ENCODE results near the gene PRRC2A.

GRCh38 chr6:31676322-31676903 lies 55.9 kb downstream of the PRRC2A start:
- TF ChIP-seq, protein P1, sequence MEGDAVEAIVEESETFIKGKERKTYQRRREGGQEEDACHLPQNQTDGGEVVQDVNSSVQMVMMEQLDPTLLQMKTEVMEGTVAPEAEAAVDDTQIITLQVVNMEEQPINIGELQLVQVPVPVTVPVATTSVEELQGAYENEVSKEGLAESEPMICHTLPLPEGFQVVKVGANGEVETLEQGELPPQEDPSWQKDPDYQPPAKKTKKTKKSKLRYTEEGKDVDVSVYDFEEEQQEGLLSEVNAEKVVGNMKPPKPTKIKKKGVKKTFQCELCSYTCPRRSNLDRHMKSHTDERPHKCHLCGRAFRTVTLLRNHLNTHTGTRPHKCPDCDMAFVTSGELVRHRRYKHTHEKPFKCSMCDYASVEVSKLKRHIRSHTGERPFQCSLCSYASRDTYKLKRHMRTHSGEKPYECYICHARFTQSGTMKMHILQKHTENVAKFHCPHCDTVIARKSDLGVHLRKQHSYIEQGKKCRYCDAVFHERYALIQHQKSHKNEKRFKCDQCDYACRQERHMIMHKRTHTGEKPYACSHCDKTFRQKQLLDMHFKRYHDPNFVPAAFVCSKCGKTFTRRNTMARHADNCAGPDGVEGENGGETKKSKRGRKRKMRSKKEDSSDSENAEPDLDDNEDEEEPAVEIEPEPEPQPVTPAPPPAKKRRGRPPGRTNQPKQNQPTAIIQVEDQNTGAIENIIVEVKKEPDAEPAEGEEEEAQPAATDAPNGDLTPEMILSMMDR (conservative IDR thresholded peaks at IDR 0.05; ENCODE audit: low read length), result no peak
- TF ChIP-seq EZH2phosphoT487 (IDR thresholded peaks at IDR 0.05; ENCODE audit: borderline replicate concordance, low read depth, low read length), result no peak

All from OCI-LY7 (cell line).